ENCODE data around the gene RNF13.

DNA sequence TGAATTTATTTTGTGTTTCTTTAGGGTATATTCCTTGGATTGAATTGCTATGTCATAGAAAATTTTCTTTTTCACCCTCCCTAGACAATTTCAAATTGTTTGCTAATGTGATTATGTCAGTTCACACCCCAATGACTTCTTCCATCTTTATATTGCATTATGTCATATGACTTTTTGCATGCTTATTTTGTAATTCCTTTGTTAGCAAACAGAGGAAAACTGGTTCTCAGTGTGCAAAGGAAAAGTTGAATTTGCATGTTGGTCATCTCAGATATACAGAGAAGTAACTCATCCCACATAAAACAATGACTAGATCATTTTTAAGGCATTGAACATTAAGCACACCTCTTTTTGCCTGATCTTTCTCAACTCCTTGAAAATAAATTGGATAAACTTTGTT, 3.3 kb upstream of the RNF13 start:
- no peak for TF ChIP-seq CREB1 (IDR thresholded peaks at IDR 0.05; ENCODE audit: low read depth)
- TF ChIP-seq, protein P1, sequence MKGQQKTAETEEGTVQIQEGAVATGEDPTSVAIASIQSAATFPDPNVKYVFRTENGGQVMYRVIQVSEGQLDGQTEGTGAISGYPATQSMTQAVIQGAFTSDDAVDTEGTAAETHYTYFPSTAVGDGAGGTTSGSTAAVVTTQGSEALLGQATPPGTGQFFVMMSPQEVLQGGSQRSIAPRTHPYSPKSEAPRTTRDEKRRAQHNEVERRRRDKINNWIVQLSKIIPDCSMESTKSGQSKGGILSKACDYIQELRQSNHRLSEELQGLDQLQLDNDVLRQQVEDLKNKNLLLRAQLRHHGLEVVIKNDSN (IDR thresholded peaks at IDR 0.05) = no peak
- no peak for TF ChIP-seq EP300 (IDR thresholded peaks at IDR 0.05; ENCODE audit: borderline replicate concordance)
- TF ChIP-seq YY1 (IDR thresholded peaks at IDR 0.05; ENCODE audit: low read depth) = no peak
- TF ChIP-seq ZBTB7A (IDR thresholded peaks at IDR 0.05; ENCODE audit: low read depth) = no peak
- TF ChIP-seq, protein P2, sequence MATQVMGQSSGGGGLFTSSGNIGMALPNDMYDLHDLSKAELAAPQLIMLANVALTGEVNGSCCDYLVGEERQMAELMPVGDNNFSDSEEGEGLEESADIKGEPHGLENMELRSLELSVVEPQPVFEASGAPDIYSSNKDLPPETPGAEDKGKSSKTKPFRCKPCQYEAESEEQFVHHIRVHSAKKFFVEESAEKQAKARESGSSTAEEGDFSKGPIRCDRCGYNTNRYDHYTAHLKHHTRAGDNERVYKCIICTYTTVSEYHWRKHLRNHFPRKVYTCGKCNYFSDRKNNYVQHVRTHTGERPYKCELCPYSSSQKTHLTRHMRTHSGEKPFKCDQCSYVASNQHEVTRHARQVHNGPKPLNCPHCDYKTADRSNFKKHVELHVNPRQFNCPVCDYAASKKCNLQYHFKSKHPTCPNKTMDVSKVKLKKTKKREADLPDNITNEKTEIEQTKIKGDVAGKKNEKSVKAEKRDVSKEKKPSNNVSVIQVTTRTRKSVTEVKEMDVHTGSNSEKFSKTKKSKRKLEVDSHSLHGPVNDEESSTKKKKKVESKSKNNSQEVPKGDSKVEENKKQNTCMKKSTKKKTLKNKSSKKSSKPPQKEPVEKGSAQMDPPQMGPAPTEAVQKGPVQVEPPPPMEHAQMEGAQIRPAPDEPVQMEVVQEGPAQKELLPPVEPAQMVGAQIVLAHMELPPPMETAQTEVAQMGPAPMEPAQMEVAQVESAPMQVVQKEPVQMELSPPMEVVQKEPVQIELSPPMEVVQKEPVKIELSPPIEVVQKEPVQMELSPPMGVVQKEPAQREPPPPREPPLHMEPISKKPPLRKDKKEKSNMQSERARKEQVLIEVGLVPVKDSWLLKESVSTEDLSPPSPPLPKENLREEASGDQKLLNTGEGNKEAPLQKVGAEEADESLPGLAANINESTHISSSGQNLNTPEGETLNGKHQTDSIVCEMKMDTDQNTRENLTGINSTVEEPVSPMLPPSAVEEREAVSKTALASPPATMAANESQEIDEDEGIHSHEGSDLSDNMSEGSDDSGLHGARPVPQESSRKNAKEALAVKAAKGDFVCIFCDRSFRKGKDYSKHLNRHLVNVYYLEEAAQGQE (IDR thresholded peaks at IDR 0.05; ENCODE audit: low read depth) = no peak
- no peak for TF ChIP-seq EGR1 (IDR thresholded peaks at IDR 0.05)
- TF ChIP-seq, protein P3, sequence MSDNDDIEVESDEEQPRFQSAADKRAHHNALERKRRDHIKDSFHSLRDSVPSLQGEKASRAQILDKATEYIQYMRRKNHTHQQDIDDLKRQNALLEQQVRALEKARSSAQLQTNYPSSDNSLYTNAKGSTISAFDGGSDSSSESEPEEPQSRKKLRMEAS (IDR thresholded peaks at IDR 0.05) = no peak
- no peak for TF ChIP-seq CEBPB (IDR thresholded peaks at IDR 0.05)
- TF ChIP-seq NFIC (IDR thresholded peaks at IDR 0.05) = no peak
- no peak for TF ChIP-seq TEAD4 (IDR thresholded peaks at IDR 0.05)
- TF ChIP-seq RAD21 (IDR thresholded peaks at IDR 0.05; ENCODE audit: low read depth) = no peak
- no peak for TF ChIP-seq TAF1 (IDR thresholded peaks at IDR 0.05; ENCODE audit: low read depth)
- TF ChIP-seq FOXM1 (IDR thresholded peaks at IDR 0.05; ENCODE audit: borderline replicate concordance, low read depth) = no peak
